GM13976 (cell line): Measurements from ENCODE around the gene KRTAP4-16.

Experiments
- DNase-seq: peaks from one replicate; pipeline ENCODE4 v3.0.0; 2012; ENCODE audit warnings: low spot score
- in situ Hi-C: fragments of 300-500 bp; cut with MboI; formaldehyde crosslinking; loops from one replicate; pipeline ENCODE4 v1.12.0; 2022; ENCODE audit warnings: low sequenced_read_pairs, mixed read lengths, inconsistent platforms; ENCODE audit not compliant: unreplicated experiment
- TF ChIP-seq, protein P1 (sequence below): IDR thresholded peaks from 2 replicates; pipeline ENCODE4 v1.5.1; 2012; ENCODE audit warnings: borderline replicate concordance, mild to moderate bottlenecking; ENCODE audit not compliant: insufficient read depth; ENCODE audit errors: extremely low read depth, missing control alignments, control extremely low read depth

The KRTAP4-16 gene

DNA sequence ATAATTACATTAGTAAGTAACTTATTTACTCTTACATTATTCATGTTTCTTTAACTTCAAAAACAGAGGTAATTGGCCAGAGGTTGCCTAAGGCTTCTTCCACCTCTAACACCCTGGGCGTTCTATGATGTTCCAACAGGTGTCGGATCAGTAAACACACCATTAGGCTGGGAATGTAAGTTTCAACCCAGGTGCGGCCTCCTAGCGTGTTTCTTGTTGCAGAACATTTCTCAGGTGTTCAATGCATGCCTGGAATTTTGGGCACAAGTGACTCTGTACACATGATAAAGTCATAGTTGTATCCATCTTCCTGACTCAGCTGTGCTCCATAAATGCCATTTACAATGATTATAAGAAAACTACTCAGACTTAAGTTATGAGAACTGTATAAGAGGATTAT lies 48.0 kb downstream of the KRTAP4-16 start:
- DNase-seq, result no peak
- in situ Hi-C loops, result no loop called here
- TF ChIP-seq, protein P1, sequence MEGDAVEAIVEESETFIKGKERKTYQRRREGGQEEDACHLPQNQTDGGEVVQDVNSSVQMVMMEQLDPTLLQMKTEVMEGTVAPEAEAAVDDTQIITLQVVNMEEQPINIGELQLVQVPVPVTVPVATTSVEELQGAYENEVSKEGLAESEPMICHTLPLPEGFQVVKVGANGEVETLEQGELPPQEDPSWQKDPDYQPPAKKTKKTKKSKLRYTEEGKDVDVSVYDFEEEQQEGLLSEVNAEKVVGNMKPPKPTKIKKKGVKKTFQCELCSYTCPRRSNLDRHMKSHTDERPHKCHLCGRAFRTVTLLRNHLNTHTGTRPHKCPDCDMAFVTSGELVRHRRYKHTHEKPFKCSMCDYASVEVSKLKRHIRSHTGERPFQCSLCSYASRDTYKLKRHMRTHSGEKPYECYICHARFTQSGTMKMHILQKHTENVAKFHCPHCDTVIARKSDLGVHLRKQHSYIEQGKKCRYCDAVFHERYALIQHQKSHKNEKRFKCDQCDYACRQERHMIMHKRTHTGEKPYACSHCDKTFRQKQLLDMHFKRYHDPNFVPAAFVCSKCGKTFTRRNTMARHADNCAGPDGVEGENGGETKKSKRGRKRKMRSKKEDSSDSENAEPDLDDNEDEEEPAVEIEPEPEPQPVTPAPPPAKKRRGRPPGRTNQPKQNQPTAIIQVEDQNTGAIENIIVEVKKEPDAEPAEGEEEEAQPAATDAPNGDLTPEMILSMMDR, result no peak

DNA sequence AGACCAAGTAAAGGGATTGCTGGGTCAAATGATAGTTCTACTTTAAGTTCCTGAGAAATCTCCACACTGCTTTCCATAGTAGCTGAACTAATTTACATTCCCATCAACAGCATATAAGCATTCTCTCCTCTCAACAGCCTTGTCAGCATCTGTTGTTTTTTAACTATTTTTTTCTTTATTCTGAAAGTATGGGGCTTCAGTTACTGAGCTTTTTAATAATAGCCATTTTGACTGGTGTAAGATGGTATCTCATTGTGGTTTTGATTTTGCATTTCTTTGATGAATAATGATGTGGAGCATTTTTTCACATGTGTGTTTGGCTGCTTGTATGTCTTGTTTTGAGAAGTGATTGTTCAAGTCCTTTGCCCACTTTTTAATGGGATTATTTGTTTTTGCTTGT lies 49.4 kb downstream of the KRTAP4-16 start:
- TF ChIP-seq, protein P1, result no peak
- in situ Hi-C loops, result no loop called here
- DNase-seq, result no peak
